GM06990 (cell line): ENCODE data around the gene FEM1C.

Experiments used
- DNase-seq: peaks from one replicate; pipeline ENCODE4 v3.0.0-alpha.2; 2011; ENCODE audit not compliant: insufficient read length; ENCODE audit errors: extremely low read depth
- H3K27me3 ChIP-seq: replicated peaks from 2 replicates; pipeline ENCODE4 v1.6.0; 2011; ENCODE audit warnings: low read length; ENCODE audit not compliant: control insufficient read depth, insufficient read depth
- H3K36me3 ChIP-seq: 2 replicates; pipeline ENCODE4 v1.5.1; 2011; ENCODE audit warnings: low read length; ENCODE audit not compliant: control insufficient read depth, insufficient read depth
- H3K4me3 ChIP-seq: replicated peaks from 2 replicates; pipeline ENCODE4 v1.5.1; 2011; ENCODE audit warnings: low read depth, mild to moderate bottlenecking, control low read depth, low read length
- CTCF ChIP-seq: IDR thresholded peaks from 2 replicates; pipeline ENCODE4 v1.5.1; 2011; ENCODE audit warnings: low read length, control low read depth, mild to moderate bottlenecking, inconsistent platforms; ENCODE audit not compliant: insufficient read depth, poor library complexity, severe bottlenecking

Gene FEM1C

GRCh38 chr5:115577741-115578140, 33.2 kb upstream of the FEM1C start:
- no peak for TF ChIP-seq CTCF
- no peaks in the 10 kb centered on the region for H3K36me3 ChIP-seq
- H3K4me3 ChIP-seq: no peak overlapping the region
- DNase-seq: no peak
- H3K27me3 ChIP-seq: no peaks in the 10 kb centered on the region

GRCh38 chr5:115577329-115577728, 32.8 kb upstream of the FEM1C start:
- no peaks in the 10 kb centered on the region for H3K27me3 ChIP-seq
- no peak for TF ChIP-seq CTCF
- no peaks in the 10 kb centered on the region for H3K36me3 ChIP-seq
- no peak for DNase-seq
- no peak overlapping the region for H3K4me3 ChIP-seq

GRCh38 chr5:115575167-115576070, 30.8 kb upstream of the FEM1C start:
- Histone ChIP-seq H3K27me3 (no peaks in the 10 kb centered on the region), H3K36me3 (no peaks in the 10 kb centered on the region), H3K4me3 (no peak overlapping the region)
- DNase-seq: peak; percentile 74
- no peak for TF ChIP-seq CTCF

GRCh38 chr5:115573133-115573532, 28.6 kb upstream of the FEM1C start:
- DNase-seq: no peak
- Histone ChIP-seq H3K36me3 (no peaks in the 10 kb centered on the region), H3K4me3 (no peak overlapping the region), H3K27me3 (no peaks in the 10 kb centered on the region)
- no peak for TF ChIP-seq CTCF

GRCh38 chr5:115571441-115571878, 26.9 kb upstream of the FEM1C start:
- DNase-seq: no peak
- Histone ChIP-seq H3K4me3 (no peak overlapping the region), H3K36me3 (no peaks in the 10 kb centered on the region), H3K27me3 (no peaks in the 10 kb centered on the region)
- TF ChIP-seq CTCF: no peak
